NCI-H2196 treated with DMSO at 0.1 percent for 48 hours (cell line): ENCODE data around the gene EGLN2.
"Not testable (repeated sequence)": the region's sequence is repeated elsewhere in the genome, so short reads cannot be mapped to it uniquely, and the experiment has no call there.

ENCODE experiments used
- DNase-seq: peaks from one replicate; lab custom pipeline; 2025; ENCODE audit not compliant: unreplicated experiment; lab: John Stamatoyannopoulos, UW

Gene EGLN2

GRCh38 chr19:40815223-40815622 lies 16.2 kb downstream of the EGLN2 start:
- no peak for DNase-seq

GRCh38 chr19:40818480-40819399 lies 19.7 kb downstream of the EGLN2 start:
- DNase-seq = not testable (repeated sequence)

- not testable (repeated sequence) for DNase-seq
Measured at GRCh38 chr19:40819479-40820234, 20.7 kb downstream of the EGLN2 start.

GRCh38 chr19:40822161-40822560 lies 23.2 kb downstream of the EGLN2 start:
- DNase-seq = no peak

- not testable (repeated sequence) for DNase-seq
Measured at GRCh38 chr19:40822704-40823553, 23.9 kb downstream of the EGLN2 start.

GRCh38 chr19:40824916-40825315 lies 25.9 kb downstream of the EGLN2 start:
- not testable (repeated sequence) for DNase-seq

GRCh38 chr19:40825460-40826095 lies 26.6 kb downstream of the EGLN2 start:
- not testable (repeated sequence) for DNase-seq

- not testable (repeated sequence) for DNase-seq
Measured at GRCh38 chr19:40826312-40826698, 27.3 kb downstream of the EGLN2 start.

- not testable (repeated sequence) for DNase-seq
Measured at GRCh38 chr19:40826699-40827385, 27.9 kb downstream of the EGLN2 start.

- DNase-seq = no peak
Measured at GRCh38 chr19:40827386-40828247, 28.6 kb downstream of the EGLN2 start.

- no peak for DNase-seq
Measured at GRCh38 chr19:40829205-40829604, 30.2 kb downstream of the EGLN2 start.

GRCh38 chr19:40830741-40831140 lies 31.8 kb downstream of the EGLN2 start:
- DNase-seq = not testable (repeated sequence)

- DNase-seq = peak; percentile 81
Measured at GRCh38 chr19:40831502-40832430, 32.8 kb downstream of the EGLN2 start.

- DNase-seq = not testable (repeated sequence)
Measured at GRCh38 chr19:40832431-40832790, 33.4 kb downstream of the EGLN2 start.

GRCh38 chr19:40833728-40834533 lies 34.9 kb downstream of the EGLN2 start:
- DNase-seq = not testable (repeated sequence)

GRCh38 chr19:40836754-40837429 lies 37.9 kb downstream of the EGLN2 start:
- no peak for DNase-seq

GRCh38 chr19:40838477-40838876 lies 39.5 kb downstream of the EGLN2 start:
- not testable (repeated sequence) for DNase-seq
